CD8-positive, alpha-beta memory T cell (primary cell): ENCODE data around the gene HEATR5A. TPM values are rescaled to one million over a fixed set of nuclear protein-coding genes. Genes with fewer than 3 reads are reported as not detected.

Experiments
- CTCF ChIA-PET: fragments of 350-600 bp; sonication (Branson Sonifier 250); formaldehyde crosslinking; loops from one replicate; lab custom pipeline; 2021; ENCODE audit warnings: antibody characterized with exemption; lab: Charles Lee
- POLR2A ChIA-PET: fragments of 350-600 bp; sonication (Branson Sonifier 250); formaldehyde crosslinking; loops from one replicate; lab custom pipeline; 2021; ENCODE audit warnings: antibody characterized with exemption; lab: Charles Lee
- DNase-seq, 5 donors: peaks; one replicate each; pipeline versions ENCODE4 v3.0.0 to v3.0.0-alpha.2; 2020 to 2022; ENCODE audit warnings: mixed read lengths in 1 of 5
- H3K27ac ChIP-seq: one replicate; pipeline ENCODE4 v1.7.0; 2013; ENCODE audit warnings: low read depth, mild to moderate bottlenecking, low read length, moderate library complexity
- H3K27me3 ChIP-seq: 2 replicates; pipeline ENCODE4 v1.7.0; 2013; ENCODE audit warnings: low read length, mild to moderate bottlenecking; ENCODE audit not compliant: insufficient read depth, poor library complexity, severe bottlenecking
- H3K36me3 ChIP-seq: 2 replicates; pipeline ENCODE4 v1.7.0; 2013; ENCODE audit warnings: mild to moderate bottlenecking, low read length, moderate library complexity; ENCODE audit not compliant: insufficient read depth
- H3K4me1 ChIP-seq: 2 replicates; pipeline ENCODE4 v1.7.0; 2013; ENCODE audit warnings: mild to moderate bottlenecking, low read length, moderate library complexity; ENCODE audit not compliant: insufficient read depth
- H3K4me3 ChIP-seq: 2 replicates; pipeline ENCODE4 v1.7.0; 2013; ENCODE audit warnings: mild to moderate bottlenecking, low read length
- H3K9me3 ChIP-seq: 2 replicates; pipeline ENCODE4 v1.7.0; 2013; ENCODE audit warnings: mild to moderate bottlenecking, low read length
- H3K27ac Mint-ChIP-seq, 8 donors: one replicate each; pipeline ENCODE4 v1.8.0; 2020 to 2021; ENCODE audit warnings: mixed read lengths in 8 of 8, mild to moderate bottlenecking in 6 of 8, inconsistent platforms in 3 of 8, moderate library complexity in 3 of 8
- H3K27me3 Mint-ChIP-seq, 2 donors: one replicate each; pipeline ENCODE4 v1.8.0; 2020 to 2021; ENCODE audit warnings: mixed read lengths in 2 of 2, mild to moderate bottlenecking in 1 of 2, moderate library complexity in 1 of 2
- H3K36me3 Mint-ChIP-seq, 3 donors: one replicate each; pipeline ENCODE4 v1.8.0; 2020 to 2021; ENCODE audit warnings: mixed read lengths in 3 of 3, inconsistent platforms in 1 of 3, mild to moderate bottlenecking in 1 of 3
- H3K4me1 Mint-ChIP-seq, 3 donors: one replicate each; pipeline ENCODE4 v1.8.0; 2020 to 2021; ENCODE audit warnings: mixed read lengths in 3 of 3, inconsistent platforms in 1 of 3, mild to moderate bottlenecking in 1 of 3
- H3K4me3 Mint-ChIP-seq, 7 donors: one replicate each; pipeline ENCODE4 v1.8.0; 2020 to 2021; ENCODE audit warnings: mixed read lengths in 7 of 7, mild to moderate bottlenecking in 6 of 7, moderate library complexity in 4 of 7, inconsistent platforms in 2 of 7
- H3K9me3 Mint-ChIP-seq, 5 donors: one replicate each; pipeline ENCODE4 v1.8.0; 2020 to 2022; ENCODE audit warnings: mixed read lengths in 5 of 5, mild to moderate bottlenecking in 3 of 5, moderate library complexity in 2 of 5, inconsistent platforms in 1 of 5
- polyA plus RNA-seq: library from polyadenylated mRNA; unstranded; fragments of 300-500 nt; fragmentation: Illumina TruSeq; gene quantifications from one replicate; pipeline ENCODE4 v1.2.3, GENCODE V29; 2021
- total RNA-seq, 2 experiments: library from RNA; stranded (reverse); gene quantifications; one replicate each; pipeline ENCODE4 v1.2.3, GENCODE V29; 2021

HEATR5A gene
- total and polyA plus RNA-seq, 3 experiments from 2014 or later, result 6.1 to 13.8 (median 12.7) TPM

DNA sequence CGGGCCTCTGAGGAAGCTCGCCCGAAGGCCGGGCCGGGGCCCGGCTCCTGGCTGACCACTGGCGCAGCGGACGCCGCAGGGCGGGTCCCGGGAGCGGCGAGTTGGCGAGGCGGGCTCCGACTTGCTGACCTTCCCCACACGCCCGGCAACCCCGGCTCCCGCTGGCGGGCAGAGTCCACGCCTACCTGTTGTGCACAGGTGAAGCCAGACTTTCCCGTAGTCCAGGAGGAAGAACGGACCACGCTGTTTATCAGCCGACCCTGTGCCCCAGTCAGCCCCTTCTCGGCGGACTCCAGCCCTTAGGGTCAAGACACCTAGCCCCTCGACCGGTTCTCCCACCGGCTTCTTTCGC, 407 bp downstream of the HEATR5A start:
- H3K9me3 ChIP-seq, result no peaks in the 10 kb centered on the region
- peaks cover 0 to 3% (median 2%) of the 10 kb centered on the region in 3 donors for H3K36me3 Mint-ChIP-seq
- CTCF ChIA-PET, result interaction anchor here (1.0 to 2.2 kb wide), 8 partner anchors 14 to 211 kb away, joined by 3 to 11 read pairs (median 4); partner anchors contain the start of gene DTD2
- peaks cover 0 to 1% of the 10 kb centered on the region in 2 donors for H3K27me3 Mint-ChIP-seq
- POLR2A ChIA-PET, result interaction anchor here (1.2 to 2.1 kb wide), 4 partner anchors 8 to 394 kb away, joined by 5 to 21 read pairs (median 11); partner anchors contain the start of genes AP4S1, DTD2, HECTD1 and STRN3
- peaks cover 24 to 36% (median 30%) of the 10 kb centered on the region in 3 donors for H3K4me1 Mint-ChIP-seq
- H3K4me3 ChIP-seq, result peak overlapping the region; percentile 93
- peak in 2 of 5 donors; percentile 1 to 10 for DNase-seq
- no peaks in the 10 kb centered on the region for H3K9me3 Mint-ChIP-seq
- peak overlapping the region; percentile 81 for H3K27ac ChIP-seq
- no peaks in the 10 kb centered on the region for H3K27me3 ChIP-seq
- H3K27ac Mint-ChIP-seq, result peak overlapping the region in 7 of 8 donors; percentile 43 to 98 (median 92)
- H3K4me3 Mint-ChIP-seq, result peak overlapping the region; percentile 96 to 100 (median 98)
- H3K4me1 ChIP-seq, result peaks cover 9% of the 10 kb centered on the region
- no peaks in the 10 kb centered on the region for H3K36me3 ChIP-seq

DNA sequence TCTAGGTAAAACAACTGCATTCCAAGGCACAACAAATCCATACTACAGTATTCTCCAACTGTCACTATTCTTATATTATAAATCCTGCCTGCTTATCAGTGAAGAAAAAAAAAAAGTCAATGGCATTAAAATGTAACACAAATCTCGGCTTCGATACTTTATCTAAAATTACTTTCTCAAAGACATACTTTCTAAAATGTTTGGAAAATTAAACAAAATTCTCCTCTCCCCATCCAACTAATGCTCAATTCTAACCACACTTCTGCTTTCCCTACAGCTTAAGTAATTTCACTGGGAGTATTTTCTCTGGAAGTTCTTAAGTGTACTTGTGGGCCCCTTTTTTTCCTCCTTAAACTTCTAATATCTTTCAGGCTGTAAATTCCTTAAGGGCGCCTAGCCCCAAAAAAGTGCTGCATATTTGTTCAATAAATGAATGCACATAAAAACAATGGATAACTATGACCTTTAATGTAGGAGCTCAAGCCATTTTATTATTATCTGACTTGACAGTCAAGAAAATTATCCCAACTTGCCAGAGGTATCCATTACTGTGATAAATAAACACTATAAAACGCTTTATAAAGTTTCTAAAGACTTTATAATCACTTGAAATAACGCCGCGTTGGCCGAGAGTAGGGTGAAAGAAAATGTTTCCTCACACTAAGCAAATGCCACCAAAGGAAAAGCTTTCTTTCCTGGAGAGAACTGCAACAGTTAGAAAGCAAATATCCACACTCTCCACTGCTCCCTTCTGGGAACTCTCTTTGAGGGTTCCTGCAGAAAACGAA, 977 bp downstream of the HEATR5A start:
- Histone ChIP-seq H3K4me3 (peak overlapping the region; percentile 93), H3K27me3 (no peaks in the 10 kb centered on the region), H3K4me1 (peaks cover 9% of the 10 kb centered on the region), H3K9me3 (no peaks in the 10 kb centered on the region), H3K36me3 (no peaks in the 10 kb centered on the region), H3K27ac (peak overlapping the region; percentile 81)
- CTCF ChIA-PET, result interaction anchor here (1.2 to 2.2 kb wide), 3 partner anchors 13 to 20 kb away, joined by 3 to 6 read pairs (median 4); no protein-coding TSS in a partner anchor
- POLR2A ChIA-PET, result interaction anchor here (1.4 to 2.1 kb wide), 3 partner anchors 9 to 211 kb away, joined by 5 to 21 read pairs (median 14); partner anchors contain the start of genes DTD2 and HECTD1
- peak overlapping the region; percentile 96 to 100 (median 98) for H3K4me3 Mint-ChIP-seq
- no peak for DNase-seq
- H3K9me3 Mint-ChIP-seq, result no peaks in the 10 kb centered on the region
- H3K27ac Mint-ChIP-seq, result peak overlapping the region in 5 of 8 donors; percentile 38 to 80 (median 61)
- H3K27me3 Mint-ChIP-seq, result peaks cover 0 to 1% of the 10 kb centered on the region in 2 donors
- peaks cover 24 to 40% (median 30%) of the 10 kb centered on the region in 3 donors for H3K4me1 Mint-ChIP-seq
- peaks cover 0 to 3% (median 2%) of the 10 kb centered on the region in 3 donors for H3K36me3 Mint-ChIP-seq

DNA sequence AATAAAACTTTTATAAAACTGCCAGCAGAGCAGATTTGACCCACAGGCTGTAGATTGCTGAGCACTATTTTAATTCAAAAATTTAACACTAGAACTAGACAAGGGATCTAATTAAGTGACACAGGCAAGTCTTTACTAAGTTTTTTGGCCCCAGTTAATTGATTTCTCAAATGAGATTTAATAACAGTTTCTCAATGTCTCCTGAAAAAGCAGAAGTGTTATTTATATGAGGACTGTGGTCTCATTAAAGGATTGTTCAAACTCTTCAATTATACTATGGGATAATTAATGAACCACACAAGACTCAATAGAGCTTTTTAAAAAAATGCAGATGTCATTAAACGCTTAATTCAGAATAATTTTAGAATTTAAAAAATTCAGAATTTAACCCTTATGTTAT, 1.9 kb downstream of the HEATR5A start:
- H3K36me3 ChIP-seq, result no peaks in the 10 kb centered on the region
- Mint-ChIP-seq H3K27ac (no peak overlapping the region), H3K4me3 (peak overlapping the region in 2 of 7 donors; percentile 31 to 63), H3K27me3 (peaks cover 0 to 1% of the 10 kb centered on the region in 2 donors), H3K4me1 (peaks cover 29 to 47% (median 37%) of the 10 kb centered on the region in 3 donors), H3K36me3 (peaks cover 0 to 3% (median 0%) of the 10 kb centered on the region in 3 donors), H3K9me3 (no peaks in the 10 kb centered on the region)
- ChIA-PET CTCF (no interaction called here), POLR2A (no interaction called here)
- DNase-seq, result no peak
- H3K27ac ChIP-seq, result no peak overlapping the region
- no peaks in the 10 kb centered on the region for H3K9me3 ChIP-seq
- no peak overlapping the region for H3K4me3 ChIP-seq
- H3K4me1 ChIP-seq, result peaks cover 9% of the 10 kb centered on the region
- H3K27me3 ChIP-seq, result no peaks in the 10 kb centered on the region

DNA sequence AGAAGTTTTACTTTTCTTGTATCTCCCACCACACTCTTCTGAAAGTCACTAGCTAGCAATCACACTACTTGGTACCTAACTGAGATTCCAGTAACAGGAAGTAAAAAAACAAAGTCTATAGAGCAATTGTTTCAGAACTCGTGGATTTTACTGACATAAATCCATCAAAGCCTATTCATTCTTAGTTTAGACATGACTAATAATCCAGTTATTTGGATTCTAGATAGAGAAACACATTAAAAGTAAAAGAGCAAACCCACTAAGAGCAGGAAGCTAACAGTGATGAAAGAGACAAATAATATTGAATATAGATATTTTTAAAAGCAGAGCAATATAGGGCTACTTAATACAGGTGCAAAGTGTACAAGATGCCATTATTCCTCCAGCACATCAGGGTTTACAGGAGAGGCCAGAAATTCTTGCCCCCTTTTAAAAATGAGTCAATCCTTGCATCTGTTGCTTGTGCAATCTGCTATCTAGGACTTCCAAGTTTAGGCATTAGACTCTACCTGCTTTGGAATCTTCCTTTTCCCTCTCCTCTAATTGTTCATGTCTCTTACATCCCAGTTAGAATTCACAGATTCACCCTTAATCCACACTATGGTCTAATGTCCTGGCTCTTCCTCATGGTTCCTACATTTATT, 6.0 kb downstream of the HEATR5A start:
- Mint-ChIP-seq H3K9me3 (no peaks in the 10 kb centered on the region), H3K27me3 (no peaks in the 10 kb centered on the region), H3K4me1 (peaks cover 18 to 36% (median 19%) of the 10 kb centered on the region in 3 donors), H3K4me3 (no peak overlapping the region), H3K27ac (peak overlapping the region in 1 of 8 donors; percentile 29), H3K36me3 (peaks cover 0 to 3% (median 0%) of the 10 kb centered on the region in 3 donors)
- H3K4me3 ChIP-seq, result no peak overlapping the region
- ChIA-PET POLR2A (no interaction called here), CTCF (no interaction called here)
- no peaks in the 10 kb centered on the region for H3K27me3 ChIP-seq
- no peaks in the 10 kb centered on the region for H3K9me3 ChIP-seq
- DNase-seq, result no peak
- H3K27ac ChIP-seq, result no peak overlapping the region
- no peaks in the 10 kb centered on the region for H3K36me3 ChIP-seq
- H3K4me1 ChIP-seq, result peaks cover 4% of the 10 kb centered on the region

DNA sequence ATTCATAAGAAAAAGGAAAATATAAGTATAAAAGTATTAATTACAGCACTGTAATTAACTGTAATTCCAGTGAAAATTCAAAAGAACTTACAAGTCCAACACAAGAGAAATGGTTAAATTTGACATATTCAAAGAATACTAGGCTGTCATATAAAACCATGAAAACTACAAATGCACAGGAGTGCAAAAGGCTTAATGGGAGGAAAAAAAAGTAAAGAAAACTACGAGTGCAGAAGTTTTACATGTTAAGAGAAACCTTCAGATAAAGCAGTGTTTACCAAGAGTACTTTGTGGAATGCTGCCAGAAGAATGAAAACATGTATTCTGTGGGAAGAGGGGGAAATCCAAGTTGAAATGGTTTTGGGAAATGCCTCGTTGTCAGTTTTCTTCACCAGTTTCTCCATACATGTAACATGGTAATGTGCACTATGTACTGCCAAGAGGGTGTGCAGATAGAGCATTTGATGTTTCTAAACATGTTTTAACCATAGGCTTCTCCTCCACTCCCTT, 9.1 kb downstream of the HEATR5A start:
- ChIA-PET POLR2A (no interaction called here), CTCF (no interaction called here)
- no peak overlapping the region for H3K27ac ChIP-seq

DNA sequence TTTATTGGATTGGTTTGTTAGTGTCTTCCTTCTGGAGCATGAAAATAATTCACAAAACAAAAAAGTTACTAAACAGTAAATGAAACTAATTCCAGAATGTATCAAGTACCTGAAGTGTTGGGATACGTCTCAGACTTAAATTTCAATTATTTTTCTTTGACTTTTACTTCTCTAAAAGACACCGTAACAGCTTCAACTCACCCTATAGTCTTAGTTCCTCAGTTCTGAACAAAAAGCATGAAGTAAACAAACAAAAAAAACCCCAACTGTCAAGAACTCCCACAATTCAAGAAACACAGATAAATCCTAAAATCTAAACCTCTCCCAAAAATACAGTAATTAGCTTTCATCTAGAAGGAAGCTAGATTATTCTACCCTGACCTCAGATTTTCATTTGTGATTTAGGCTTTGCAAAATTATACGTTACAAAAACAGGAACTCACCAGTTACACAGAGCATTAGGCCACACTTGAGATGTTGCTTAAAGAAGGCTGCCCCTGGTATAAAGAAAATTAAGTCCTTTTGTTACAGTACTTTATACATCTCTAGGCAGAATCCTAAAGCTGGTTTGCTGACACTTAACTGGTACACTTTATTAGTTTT, 10.2 kb downstream of the HEATR5A start:
- Mint-ChIP-seq H3K36me3 (peaks cover 0 to 5% (median 0%) of the 10 kb centered on the region in 3 donors), H3K27ac (peak overlapping the region in 5 of 8 donors; percentile 4 to 52 (median 23)), H3K4me1 (peaks cover 10 to 17% (median 12%) of the 10 kb centered on the region in 3 donors), H3K9me3 (no peaks in the 10 kb centered on the region), H3K27me3 (no peaks in the 10 kb centered on the region), H3K4me3 (no peak overlapping the region)
- POLR2A ChIA-PET, result interaction anchor here (0.6 kb wide), 1 partner anchor 13 kb away, joined by 10 read pairs; no protein-coding TSS in a partner anchor
- Histone ChIP-seq H3K27me3 (no peaks in the 10 kb centered on the region), H3K4me3 (no peak overlapping the region), H3K27ac (no peak overlapping the region), H3K9me3 (no peaks in the 10 kb centered on the region), H3K36me3 (no peaks in the 10 kb centered on the region), H3K4me1 (no peaks in the 10 kb centered on the region)
- CTCF ChIA-PET, result no interaction called here
- no peak for DNase-seq

More for the DNA sequence above, 9.1 kb downstream of the HEATR5A start:
- peaks cover 7 to 17% (median 10%) of the 10 kb centered on the region in 3 donors for H3K4me1 Mint-ChIP-seq
- Histone ChIP-seq H3K27me3 (no peaks in the 10 kb centered on the region), H3K4me1 (no peaks in the 10 kb centered on the region), H3K9me3 (no peaks in the 10 kb centered on the region), H3K4me3 (no peak overlapping the region), H3K36me3 (no peaks in the 10 kb centered on the region)
- H3K36me3 Mint-ChIP-seq, result peaks cover 0 to 5% (median 0%) of the 10 kb centered on the region in 3 donors
- H3K9me3 Mint-ChIP-seq, result no peaks in the 10 kb centered on the region
- no peak overlapping the region for H3K27ac Mint-ChIP-seq
- H3K4me3 Mint-ChIP-seq, result no peak overlapping the region
- H3K27me3 Mint-ChIP-seq, result no peaks in the 10 kb centered on the region
- DNase-seq, result no peak

DNA sequence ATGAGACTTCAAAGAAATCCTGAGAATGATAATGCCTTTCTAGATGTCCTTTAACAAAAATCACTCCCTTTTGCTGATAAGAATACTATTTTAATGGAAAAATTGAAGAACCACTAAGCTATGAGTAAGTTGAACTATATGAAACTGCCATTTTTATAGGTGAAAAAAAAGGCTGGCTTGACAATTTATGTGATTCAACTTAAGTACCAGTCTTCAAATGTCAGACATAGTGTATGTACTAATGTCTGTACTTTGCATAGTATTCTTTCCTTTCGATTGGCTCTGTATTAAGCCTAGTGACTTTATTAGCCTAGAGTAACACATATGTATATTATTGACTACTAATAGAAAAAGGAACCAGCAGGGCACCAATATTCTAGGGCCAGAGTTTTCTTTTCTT, 11.9 kb downstream of the HEATR5A start:
- Histone ChIP-seq H3K27me3 (no peaks in the 10 kb centered on the region), H3K4me1 (no peaks in the 10 kb centered on the region), H3K36me3 (no peaks in the 10 kb centered on the region), H3K9me3 (no peaks in the 10 kb centered on the region), H3K4me3 (no peak overlapping the region), H3K27ac (no peak overlapping the region)
- no peak overlapping the region for H3K27ac Mint-ChIP-seq
- H3K9me3 Mint-ChIP-seq, result no peaks in the 10 kb centered on the region
- DNase-seq, result no peak
- CTCF ChIA-PET, result no interaction called here
- peaks cover 5 to 8% (median 5%) of the 10 kb centered on the region in 3 donors for H3K4me1 Mint-ChIP-seq
- H3K36me3 Mint-ChIP-seq, result peaks cover 0 to 5% (median 0%) of the 10 kb centered on the region in 3 donors
- POLR2A ChIA-PET, result no interaction called here
- no peak overlapping the region for H3K4me3 Mint-ChIP-seq
- H3K27me3 Mint-ChIP-seq, result no peaks in the 10 kb centered on the region
